Stimulated activated naive CD4-positive, alpha-beta T cell treated with Interleukin-2 at 50 U/mL for 16 hours (primary cell): ENCODE measurements around the gene STAT4.

ENCODE experiments used
- DNase-seq: peaks from one replicate; lab custom pipeline; 2025; lab: John Stamatoyannopoulos, UW

Gene STAT4

GRCh38 chr2:191083540-191083939 lies 67.3 kb downstream of the STAT4 start:
- no peak for DNase-seq

- DNase-seq, result no peak
Measured at GRCh38 chr2:191082321-191082720, 68.5 kb downstream of the STAT4 start.

DNA sequence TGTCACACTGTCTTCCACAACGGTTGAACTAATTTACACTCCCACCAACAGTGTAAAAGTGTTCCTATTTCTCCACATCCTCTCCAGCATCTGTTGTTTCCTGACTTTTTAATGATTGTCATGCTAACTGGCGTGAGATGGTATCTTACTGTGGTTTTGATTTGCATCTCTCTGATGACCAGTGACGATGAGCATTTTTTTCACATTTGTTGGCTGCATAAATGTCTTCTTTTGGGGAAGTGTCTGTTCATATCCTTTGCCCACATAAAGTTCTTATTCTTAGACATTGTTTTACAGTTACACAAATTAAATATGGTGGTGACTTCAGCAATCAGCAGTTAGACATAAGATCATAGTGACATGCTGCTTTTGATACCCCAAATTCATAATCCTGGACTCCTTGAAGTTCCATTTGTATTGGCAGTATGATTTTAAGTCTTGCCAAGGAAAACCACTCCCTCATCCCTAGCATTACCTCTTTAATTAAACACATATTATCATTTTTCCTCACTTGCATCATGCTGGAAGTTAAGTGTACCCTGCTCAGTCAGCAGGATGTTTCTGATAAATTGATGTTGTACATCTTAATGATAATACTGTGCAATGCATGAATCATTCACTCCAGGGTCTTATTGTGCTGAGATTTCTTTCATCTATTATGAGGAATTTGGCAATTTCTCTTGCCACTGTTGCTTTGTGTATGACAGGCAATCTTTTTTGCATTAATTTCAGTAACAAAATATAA lies 69.2 kb downstream of the STAT4 start:
- no peak for DNase-seq

DNA sequence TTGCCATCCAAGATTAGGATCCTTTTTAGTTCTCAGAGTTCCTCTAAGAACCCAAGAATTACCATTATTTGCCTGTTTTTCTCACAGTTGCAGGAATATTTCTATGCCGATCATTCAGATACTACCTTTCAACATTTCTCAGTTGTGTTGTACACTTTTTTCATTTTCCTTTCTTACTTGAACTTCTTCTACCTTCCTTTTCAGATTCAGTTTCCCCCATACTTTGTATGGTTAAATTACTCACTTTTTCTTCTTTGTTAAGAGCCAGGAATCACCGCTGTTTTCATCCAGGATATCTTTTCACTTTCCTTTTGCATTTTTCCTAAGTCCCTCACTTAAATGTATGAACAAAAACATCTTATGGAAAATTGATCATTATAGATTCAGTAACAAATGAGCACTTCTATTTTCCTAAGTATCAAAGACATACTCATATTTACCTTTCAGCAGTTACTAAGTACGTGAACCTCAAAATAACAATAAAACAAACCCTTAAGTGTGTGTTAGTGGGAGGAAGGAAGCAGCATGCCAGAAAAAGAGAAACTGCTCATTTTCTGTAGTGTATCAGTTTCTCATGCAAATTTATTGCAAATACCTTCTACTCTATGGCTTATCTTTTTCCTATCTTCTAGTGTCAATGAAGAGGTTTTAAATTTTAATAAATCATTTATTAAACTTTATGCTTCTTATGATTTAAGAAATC lies 72.5 kb downstream of the STAT4 start:
- no peak for DNase-seq

DNA sequence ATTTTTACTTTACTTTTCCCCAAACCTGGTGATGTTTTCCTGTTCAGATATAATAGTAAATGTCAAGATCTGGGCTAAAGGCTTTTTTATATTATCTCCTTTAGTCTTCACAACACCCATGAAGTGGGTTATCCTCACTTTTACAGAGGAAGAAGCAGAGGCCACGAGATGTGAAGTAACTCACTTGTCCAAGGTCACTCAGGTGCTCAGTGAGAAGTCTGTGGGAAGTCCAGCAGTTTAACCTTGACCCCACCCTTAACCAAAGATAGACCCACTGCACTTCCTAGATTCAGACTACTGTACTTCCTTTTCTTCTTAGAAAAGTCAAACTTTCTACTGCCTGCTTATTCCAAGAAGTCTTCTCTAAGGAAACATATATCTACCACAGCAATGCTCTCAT lies 80.5 kb downstream of the STAT4 start:
- no peak for DNase-seq

DNA sequence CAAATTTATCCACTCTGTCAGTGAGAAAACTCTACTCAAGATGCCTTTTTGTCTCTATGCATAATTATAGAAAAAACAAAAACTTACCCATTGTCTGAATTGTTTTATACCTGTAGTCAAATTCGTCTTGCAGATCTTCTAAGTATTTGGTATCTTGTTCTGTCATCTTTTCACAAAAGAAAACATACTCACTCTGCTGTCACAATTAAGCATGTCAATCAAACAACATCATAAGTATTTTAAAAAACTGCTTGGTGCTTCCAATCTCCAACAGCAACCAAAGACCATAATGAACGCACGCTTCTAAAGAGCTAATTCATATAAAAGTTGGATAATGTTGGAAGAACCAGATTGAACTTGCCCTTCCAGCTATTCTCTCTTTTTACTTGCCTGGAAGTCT lies 81.2 kb downstream of the STAT4 start:
- DNase-seq, result no peak

DNA sequence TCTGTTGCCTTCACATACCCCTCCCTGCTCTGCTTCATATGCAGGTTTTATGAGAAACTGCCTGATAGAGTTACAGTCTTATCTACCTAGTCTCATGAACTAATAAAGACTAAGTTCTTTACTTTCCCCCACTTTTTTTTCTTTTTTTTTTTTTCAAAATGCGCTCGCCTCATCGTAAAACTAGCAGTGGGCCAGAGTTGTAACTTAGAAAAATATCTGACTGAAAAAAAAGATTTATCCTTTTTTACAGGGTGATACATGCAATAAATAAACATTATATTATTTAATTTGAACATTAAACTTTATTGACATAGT lies 83.9 kb downstream of the STAT4 start:
- no peak for DNase-seq

DNA sequence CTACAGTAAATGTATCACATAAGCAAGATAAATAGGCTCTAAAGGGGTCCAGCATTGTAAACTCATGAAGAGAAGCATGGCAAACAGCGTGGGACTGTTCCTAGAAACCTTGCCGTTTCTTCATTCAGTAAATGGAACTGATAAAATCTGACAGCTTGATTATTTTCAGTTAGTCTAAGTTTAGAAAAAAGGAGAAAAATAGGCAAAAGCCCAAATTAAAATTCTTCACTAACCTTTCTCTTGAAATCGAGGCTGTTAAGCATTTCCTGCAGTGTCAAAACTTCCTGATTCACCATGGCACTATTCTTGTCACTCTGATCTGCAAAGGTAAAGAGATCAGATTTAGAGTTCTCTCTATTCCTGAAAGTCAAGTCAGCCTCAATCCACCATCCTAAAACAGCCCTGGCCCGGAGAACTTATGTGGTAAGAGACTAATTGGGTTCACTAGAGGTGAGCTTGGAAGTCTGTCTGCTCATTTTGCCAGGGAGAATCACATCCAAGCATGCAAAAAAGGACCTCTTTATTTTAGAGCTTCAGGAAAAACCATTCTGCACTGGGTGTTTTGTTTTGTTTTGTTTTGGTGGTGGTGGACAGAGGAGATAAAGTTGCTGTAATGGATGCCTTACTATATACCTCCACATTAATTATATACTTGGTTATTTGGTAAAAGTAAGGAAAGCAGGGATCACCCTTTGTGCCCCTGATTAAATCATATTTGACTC lies 84.4 kb downstream of the STAT4 start:
- DNase-seq, result no peak

DNA sequence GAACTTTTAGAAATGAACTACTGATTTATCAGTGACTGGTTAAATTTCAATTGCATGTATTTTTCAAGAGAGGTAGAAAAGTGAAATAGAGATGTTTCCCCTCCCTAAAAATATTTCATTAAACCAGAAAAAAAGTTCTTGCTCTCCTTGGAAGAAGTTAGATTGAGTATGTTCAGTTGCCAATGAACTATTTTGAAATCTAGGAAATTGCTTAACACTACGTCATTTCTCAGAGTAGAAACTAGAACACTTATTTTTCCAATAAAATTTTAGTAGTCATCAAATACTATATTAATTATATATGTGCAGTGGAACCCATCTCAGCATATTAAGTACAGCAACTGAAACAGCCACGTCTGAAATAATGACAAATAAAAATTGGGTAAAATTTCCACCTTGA lies 85.0 kb downstream of the STAT4 start:
- no peak for DNase-seq

GRCh38 chr2:191064590-191064989 lies 86.2 kb downstream of the STAT4 start:
- peak; percentile 5 for DNase-seq

GRCh38 chr2:191063584-191063983 lies 87.2 kb downstream of the STAT4 start:
- no peak for DNase-seq

DNA sequence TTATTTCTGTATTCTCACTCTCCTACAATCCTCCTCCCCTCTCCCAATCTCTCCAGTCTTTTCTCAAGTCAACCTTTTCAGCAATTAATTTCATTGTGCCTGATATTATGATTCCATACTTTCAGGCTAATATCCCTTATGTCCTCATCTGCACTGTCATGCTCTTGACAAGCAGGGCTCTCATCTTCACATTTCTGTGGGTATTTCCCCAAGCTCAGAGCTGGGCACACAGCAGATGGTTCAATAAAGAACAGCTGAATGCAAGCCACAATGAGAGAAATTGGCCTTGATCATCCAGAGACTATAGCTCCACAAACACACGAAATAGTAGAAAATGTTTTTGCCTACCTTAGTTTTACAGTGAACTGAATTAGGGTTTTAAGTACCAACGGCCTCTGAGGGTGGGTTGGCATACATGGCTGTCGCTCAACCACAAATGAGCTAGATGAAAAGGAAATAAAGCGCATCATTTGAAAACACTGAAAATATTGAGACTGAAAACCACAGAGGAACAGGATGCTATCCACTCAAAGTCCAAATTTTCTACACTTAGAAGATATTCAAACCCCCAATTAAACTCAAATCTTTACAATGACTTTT lies 89.3 kb downstream of the STAT4 start:
- DNase-seq, result peak; percentile 8

DNA sequence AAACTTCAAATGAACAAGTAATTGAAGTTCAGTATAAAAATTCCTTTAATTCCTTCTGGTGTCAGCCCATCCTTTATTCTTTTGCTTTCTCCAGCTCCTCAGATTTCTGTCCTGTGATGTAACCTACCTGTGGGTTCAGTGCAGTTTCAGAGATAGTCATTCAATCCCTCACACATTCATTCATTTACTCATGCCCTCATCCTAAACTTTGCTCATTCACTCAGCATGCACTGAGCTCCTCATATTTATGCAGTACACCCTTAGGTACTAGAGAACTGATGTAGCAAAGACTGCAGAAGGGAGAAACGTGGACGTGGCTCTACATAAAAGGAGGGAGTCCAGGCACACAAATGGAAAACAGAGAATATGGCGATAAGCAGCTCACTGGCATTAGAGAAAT lies 91.5 kb downstream of the STAT4 start:
- no peak for DNase-seq

DNA sequence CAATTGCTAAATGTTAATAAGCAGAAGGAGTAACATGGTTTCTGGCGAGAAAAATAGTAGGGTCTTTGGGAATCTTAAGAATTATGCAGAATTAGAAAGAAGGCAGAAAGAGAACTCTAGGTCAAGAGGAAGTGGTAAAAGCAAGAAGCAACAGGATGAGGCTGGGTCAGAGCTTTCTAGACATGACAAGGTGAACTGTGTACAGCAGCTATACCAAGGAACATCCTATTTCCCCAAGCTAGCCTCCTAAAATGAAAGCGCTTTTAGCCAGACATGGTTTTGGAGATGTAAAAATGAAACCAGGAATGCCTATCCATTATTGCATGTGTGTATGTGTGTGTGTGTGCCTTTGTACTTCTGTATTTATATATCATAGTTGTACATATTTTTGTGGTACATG lies 94.6 kb downstream of the STAT4 start:
- DNase-seq, result no peak

GRCh38 chr2:191053256-191053655 lies 97.5 kb downstream of the STAT4 start:
- no peak for DNase-seq

GRCh38 chr2:191051825-191052778 lies 98.7 kb downstream of the STAT4 start:
- DNase-seq, result no peak

GRCh38 chr2:191051177-191051576 lies 99.6 kb downstream of the STAT4 start:
- no peak for DNase-seq

DNA sequence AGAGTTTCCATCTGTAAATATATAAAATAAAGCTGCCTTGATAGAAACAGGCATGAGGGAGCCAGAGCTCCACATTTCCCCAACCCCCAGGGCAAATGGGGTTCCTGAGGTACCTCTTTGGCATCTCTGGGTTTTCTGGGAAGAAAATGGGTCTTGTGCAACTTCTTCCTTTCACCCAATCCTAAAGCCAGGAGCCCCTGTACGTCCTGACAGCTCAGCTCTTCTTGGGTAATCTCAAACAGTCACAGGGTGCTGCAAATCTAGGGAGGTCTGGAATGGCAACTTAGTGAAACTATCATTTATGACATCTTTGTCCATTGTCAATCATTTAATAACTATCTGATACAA lies 100.2 kb downstream of the STAT4 start:
- DNase-seq, result no peak

DNA sequence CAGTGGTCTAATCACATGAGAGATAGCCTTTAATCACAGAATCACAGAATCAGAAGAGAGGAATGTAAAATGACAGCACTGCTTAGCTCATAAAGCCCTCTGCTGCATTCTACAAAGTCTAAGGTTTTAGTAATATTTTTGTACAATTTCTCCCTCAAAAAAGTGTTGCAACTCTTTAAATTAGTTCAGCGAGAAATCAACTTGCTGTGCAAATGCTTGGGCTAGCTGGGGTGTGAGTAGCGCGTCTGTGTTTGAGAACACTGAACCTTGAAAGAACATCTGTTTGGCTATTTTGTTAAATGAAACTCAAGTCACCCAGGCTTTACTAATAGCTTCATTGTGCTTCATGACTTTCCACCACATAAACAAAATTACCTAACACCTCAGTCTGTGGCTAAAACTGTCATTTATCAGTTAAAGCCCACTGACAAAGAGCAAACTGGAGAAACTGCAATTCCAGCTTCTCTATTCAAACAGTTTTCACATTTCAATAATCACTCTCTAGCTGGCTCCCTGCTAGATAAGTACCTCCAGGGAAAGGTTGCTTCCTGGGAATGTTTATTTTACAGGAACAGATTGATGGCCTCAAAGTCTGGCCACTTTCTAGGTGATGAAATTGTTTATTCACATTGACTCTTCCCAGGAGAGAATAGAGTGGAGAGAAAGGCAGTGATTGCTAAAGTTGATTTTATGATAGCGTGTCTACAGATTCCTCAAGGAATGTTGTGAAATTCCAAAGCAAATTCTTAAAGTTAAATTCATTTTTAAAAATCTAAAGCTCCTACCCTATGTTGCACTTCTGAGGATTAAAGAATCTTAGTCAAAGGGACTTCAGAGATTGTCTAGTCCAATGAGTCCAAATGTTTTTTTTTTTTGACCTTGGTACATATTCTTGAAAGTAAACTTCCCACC lies 100.8 kb downstream of the STAT4 start:
- no peak for DNase-seq

DNA sequence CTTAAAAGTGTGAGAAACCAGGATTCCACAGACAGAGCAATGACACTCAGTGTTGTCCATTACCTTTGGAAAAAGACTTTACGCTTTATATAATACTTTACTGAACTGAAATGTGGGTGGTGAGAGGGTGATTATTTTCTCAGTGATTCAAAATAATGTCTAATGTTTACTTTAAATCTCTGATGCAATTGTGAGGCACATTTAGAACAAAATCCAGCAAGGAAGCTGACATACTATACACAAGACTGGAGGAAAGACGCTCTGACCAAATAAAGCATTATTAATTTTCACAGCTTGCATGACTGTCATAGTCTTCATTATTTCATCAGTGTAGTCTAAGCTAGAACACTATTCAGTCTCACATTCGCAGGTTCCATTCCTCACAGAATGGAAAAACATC lies 102.7 kb downstream of the STAT4 start:
- DNase-seq, result no peak

DNA sequence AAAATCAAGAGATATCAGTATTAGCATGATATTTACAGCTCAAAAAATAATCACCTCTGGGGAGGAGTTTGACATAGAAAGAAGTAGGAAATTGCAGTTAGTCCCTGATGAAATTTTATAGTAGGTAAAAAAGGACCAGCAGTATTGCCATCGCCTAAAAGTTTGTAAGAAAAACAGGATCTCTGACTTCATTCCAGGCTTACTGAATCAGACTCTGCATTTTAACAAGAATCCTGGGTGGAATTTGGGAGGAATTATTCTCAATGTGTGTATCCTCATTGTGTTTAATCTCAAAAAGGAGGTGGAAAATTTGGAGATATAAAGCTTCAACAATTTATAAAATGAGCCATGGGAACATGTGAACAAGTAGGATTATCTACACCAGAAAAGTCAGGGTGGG lies 105.7 kb downstream of the STAT4 start:
- no peak for DNase-seq
